Peyer's patch (tissue), 4 donors: ENCODE results near the gene ZNF846. TPM values are rescaled to one million over a fixed set of nuclear protein-coding genes. Genes with fewer than 3 reads are reported as not detected.

Experiments used
- DNase-seq, 3 donors: peaks; one replicate each; pipeline ENCODE4 v3.0.0-alpha.2; 2017 to 2019
- H3K27ac ChIP-seq, 4 donors: fragments of 200-600 bp; sonication (generic); one replicate each; pipeline ENCODE4 v1.5.1; 2016 to 2019
- H3K27me3 ChIP-seq, 2 donors: fragments of 200-600 bp; sonication (generic); one replicate each; pipeline ENCODE4 v1.5.1; 2019
- H3K36me3 ChIP-seq, 3 donors: fragments of 200-600 bp; sonication (generic); one replicate each; pipeline ENCODE4 v1.5.1; 2016 to 2019
- H3K4me1 ChIP-seq, 4 donors: fragments of 200-600 bp; sonication (generic); one replicate each; pipeline ENCODE4 v1.5.1; 2016 to 2019
- H3K4me3 ChIP-seq, 4 donors: fragments of 200-600 bp; sonication (generic); 1 replicate in 3 of 4; 2 replicates in 1 of 4; pipeline ENCODE4 v1.5.1; 2016 to 2019; ENCODE audit warnings: mild to moderate bottlenecking in 1 of 4
- H3K9me3 ChIP-seq, 4 donors: fragments of 200-600 bp; sonication (generic); one replicate each; pipeline ENCODE4 v1.5.1; 2016 to 2019; ENCODE audit warnings: mild to moderate bottlenecking in 1 of 4
- POLR2A ChIP-seq, 2 donors: fragments of 450-650 bp; IDR thresholded peaks; one replicate each; pipeline ENCODE4 v1.5.1; 2017; ENCODE audit warnings: antibody characterized with exemption in 2 of 2, mild to moderate bottlenecking in 2 of 2, moderate library complexity in 2 of 2
- total RNA-seq, 4 donors: library from RNA; depleted of rRNA; stranded (reverse); fragments of >200 nt; gene quantifications; one replicate each; pipeline ENCODE4 v1.1.0, GENCODE V29; 2016
- TF ChIP-seq, protein P1 (sequence below), 6 experiments: fragments of 450-650 bp in 4 of 6; fragments of 200-600 bp in 2 of 6; sonication (generic) in 1 of 6; IDR thresholded peaks; one replicate each; pipeline ENCODE4 v1.5.1; 2017 to 2019; ENCODE audit warnings: antibody characterized with exemption in 6 of 6, mild to moderate bottlenecking in 3 of 6, moderate library complexity in 1 of 6

The ZNF846 gene
- total RNA-seq, 4 donors from 2014 or later = 6.8 to 20.6 (median 14.8) TPM

DNA sequence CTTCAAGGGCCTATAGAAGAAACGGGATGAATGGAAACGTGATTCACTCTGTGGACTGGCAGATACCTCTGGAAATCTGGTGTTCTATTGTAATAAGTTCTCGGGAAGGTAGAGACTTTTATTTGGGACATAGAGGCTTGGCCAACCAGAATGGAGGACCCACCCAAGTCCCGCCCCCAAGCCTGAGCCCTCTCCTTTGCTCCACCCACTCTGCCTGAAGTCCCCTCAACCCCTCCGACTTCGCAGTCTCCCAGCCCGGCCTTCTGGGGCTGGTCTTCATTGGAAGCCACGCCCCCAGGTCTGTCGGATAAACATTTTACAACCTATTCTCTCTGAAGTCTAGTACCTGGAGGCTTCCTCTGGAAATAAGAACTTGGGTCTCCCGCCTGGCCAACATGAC lies 33.4 kb upstream of the ZNF846 start:
- no peaks in the 10 kb centered on the region for H3K27me3 ChIP-seq
- H3K4me1 ChIP-seq = no peaks in the 10 kb centered on the region
- no peaks in the 10 kb centered on the region for H3K9me3 ChIP-seq
- DNase-seq = no peak
- H3K27ac ChIP-seq = no peak overlapping the region
- H3K4me3 ChIP-seq = no peak overlapping the region
- H3K36me3 ChIP-seq = peaks cover 0 to 11% (median 0%) of the 10 kb centered on the region in 3 donors
- TF ChIP-seq, protein P1, sequence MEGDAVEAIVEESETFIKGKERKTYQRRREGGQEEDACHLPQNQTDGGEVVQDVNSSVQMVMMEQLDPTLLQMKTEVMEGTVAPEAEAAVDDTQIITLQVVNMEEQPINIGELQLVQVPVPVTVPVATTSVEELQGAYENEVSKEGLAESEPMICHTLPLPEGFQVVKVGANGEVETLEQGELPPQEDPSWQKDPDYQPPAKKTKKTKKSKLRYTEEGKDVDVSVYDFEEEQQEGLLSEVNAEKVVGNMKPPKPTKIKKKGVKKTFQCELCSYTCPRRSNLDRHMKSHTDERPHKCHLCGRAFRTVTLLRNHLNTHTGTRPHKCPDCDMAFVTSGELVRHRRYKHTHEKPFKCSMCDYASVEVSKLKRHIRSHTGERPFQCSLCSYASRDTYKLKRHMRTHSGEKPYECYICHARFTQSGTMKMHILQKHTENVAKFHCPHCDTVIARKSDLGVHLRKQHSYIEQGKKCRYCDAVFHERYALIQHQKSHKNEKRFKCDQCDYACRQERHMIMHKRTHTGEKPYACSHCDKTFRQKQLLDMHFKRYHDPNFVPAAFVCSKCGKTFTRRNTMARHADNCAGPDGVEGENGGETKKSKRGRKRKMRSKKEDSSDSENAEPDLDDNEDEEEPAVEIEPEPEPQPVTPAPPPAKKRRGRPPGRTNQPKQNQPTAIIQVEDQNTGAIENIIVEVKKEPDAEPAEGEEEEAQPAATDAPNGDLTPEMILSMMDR (IDR thresholded peaks at IDR 0.05) = no peak
- TF ChIP-seq POLR2A (IDR thresholded peaks at IDR 0.05) = no peak

- H3K36me3 ChIP-seq = no peaks in the 10 kb centered on the region
- TF ChIP-seq, protein P1 (IDR thresholded peaks at IDR 0.05) = no peak
- no peak for TF ChIP-seq POLR2A (IDR thresholded peaks at IDR 0.05)
- H3K27me3 ChIP-seq = no peaks in the 10 kb centered on the region
These were observed 30.6 kb upstream of the ZNF846 start for GRCh38 chr19:9799162-9799561.

GRCh38 chr19:9797871-9798270 lies 29.3 kb upstream of the ZNF846 start:
- H3K4me3 ChIP-seq = no peak overlapping the region
- H3K36me3 ChIP-seq = no peaks in the 10 kb centered on the region
- no peak overlapping the region for H3K27ac ChIP-seq
- no peak for DNase-seq
- no peak for TF ChIP-seq POLR2A (IDR thresholded peaks at IDR 0.05)
- TF ChIP-seq, protein P1 (IDR thresholded peaks at IDR 0.05) = no peak
- H3K9me3 ChIP-seq = no peaks in the 10 kb centered on the region
- H3K4me1 ChIP-seq = no peaks in the 10 kb centered on the region
- H3K27me3 ChIP-seq = no peaks in the 10 kb centered on the region

More at GRCh38 chr19:9799162-9799561, 30.6 kb upstream of the ZNF846 start:
- Histone ChIP-seq H3K4me1 (no peaks in the 10 kb centered on the region), H3K9me3 (no peaks in the 10 kb centered on the region), H3K27ac (no peak overlapping the region), H3K4me3 (no peak overlapping the region)
- DNase-seq = no peak

- no peak overlapping the region for H3K4me3 ChIP-seq
- peak overlapping the region in 1 of 4 donors; percentile 9 for H3K27ac ChIP-seq
- peaks cover 0 to 2% (median under 1%) of the 10 kb centered on the region in 4 donors for H3K4me1 ChIP-seq
- TF ChIP-seq POLR2A (IDR thresholded peaks at IDR 0.05) = no peak
- TF ChIP-seq, protein P1 (IDR thresholded peaks at IDR 0.05) = peak; percentile 55 to 97 (median 87)
- no peaks in the 10 kb centered on the region for H3K36me3 ChIP-seq
- peak; percentile 82 to 96 (median 83) for DNase-seq
- H3K27me3 ChIP-seq = no peaks in the 10 kb centered on the region
- H3K9me3 ChIP-seq = no peaks in the 10 kb centered on the region
These were observed 27.7 kb upstream of the ZNF846 start for GRCh38 chr19:9796113-9796773.

- peak in 2 of 3 donors; percentile 61 to 77 for DNase-seq
- Histone ChIP-seq H3K36me3 (no peaks in the 10 kb centered on the region), H3K27ac (peak overlapping the region; percentile 89 to 99 (median 92)), H3K9me3 (no peaks in the 10 kb centered on the region), H3K4me1 (peaks cover 0 to 15% (median 1%) of the 10 kb centered on the region in 4 donors), H3K4me3 (peak overlapping the region; percentile 68 to 92 (median 71)), H3K27me3 (no peaks in the 10 kb centered on the region)
- TF ChIP-seq, protein P1 (IDR thresholded peaks at IDR 0.05) = no peak
- peak in 1 of 2 donors; percentile 3 for TF ChIP-seq POLR2A (IDR thresholded peaks at IDR 0.05)
These were observed 24.6 kb upstream of the ZNF846 start for GRCh38 chr19:9793071-9793591.
